Posterior vena cava (tissue), 2 donors: Measurements from ENCODE around the gene NEO1. TPM values are rescaled to one million over a fixed set of nuclear protein-coding genes. Genes with fewer than 3 reads are reported as not detected.

Experiments
- DNase-seq: peaks from one replicate; pipeline ENCODE4 v3.0.0-alpha.2; 2020; ENCODE audit warnings: low spot score
- intact Hi-C, 2 donors: fragments of 100-400 bp; cut with DNase I; formaldehyde crosslinking; loops; one replicate each; pipeline versions ENCODE4 v1.14.1 to v1.14.2; 2022 to 2023
- long read RNA-seq, 2 donors: library from polyadenylated mRNA; unstranded; transcript quantifications; one replicate each; pipeline ENCODE4 v2.0.0, GENCODE V29; 2020 to 2021
- total RNA-seq, 2 donors: library from RNA; stranded (reverse); fragmentation: NEBNext Ultra II Directional; extraction: Animal tissue kit (Norgen Biotek cat#: 25700); gene quantifications; one replicate each; pipeline ENCODE4 v1.2.1, GENCODE V29; 2021
- donor health status: DM: yes; HTN: yes; CAD: no.
- donor health status: DM: yes; HTN: yes; CAD: no.

Gene NEO1, protein sequence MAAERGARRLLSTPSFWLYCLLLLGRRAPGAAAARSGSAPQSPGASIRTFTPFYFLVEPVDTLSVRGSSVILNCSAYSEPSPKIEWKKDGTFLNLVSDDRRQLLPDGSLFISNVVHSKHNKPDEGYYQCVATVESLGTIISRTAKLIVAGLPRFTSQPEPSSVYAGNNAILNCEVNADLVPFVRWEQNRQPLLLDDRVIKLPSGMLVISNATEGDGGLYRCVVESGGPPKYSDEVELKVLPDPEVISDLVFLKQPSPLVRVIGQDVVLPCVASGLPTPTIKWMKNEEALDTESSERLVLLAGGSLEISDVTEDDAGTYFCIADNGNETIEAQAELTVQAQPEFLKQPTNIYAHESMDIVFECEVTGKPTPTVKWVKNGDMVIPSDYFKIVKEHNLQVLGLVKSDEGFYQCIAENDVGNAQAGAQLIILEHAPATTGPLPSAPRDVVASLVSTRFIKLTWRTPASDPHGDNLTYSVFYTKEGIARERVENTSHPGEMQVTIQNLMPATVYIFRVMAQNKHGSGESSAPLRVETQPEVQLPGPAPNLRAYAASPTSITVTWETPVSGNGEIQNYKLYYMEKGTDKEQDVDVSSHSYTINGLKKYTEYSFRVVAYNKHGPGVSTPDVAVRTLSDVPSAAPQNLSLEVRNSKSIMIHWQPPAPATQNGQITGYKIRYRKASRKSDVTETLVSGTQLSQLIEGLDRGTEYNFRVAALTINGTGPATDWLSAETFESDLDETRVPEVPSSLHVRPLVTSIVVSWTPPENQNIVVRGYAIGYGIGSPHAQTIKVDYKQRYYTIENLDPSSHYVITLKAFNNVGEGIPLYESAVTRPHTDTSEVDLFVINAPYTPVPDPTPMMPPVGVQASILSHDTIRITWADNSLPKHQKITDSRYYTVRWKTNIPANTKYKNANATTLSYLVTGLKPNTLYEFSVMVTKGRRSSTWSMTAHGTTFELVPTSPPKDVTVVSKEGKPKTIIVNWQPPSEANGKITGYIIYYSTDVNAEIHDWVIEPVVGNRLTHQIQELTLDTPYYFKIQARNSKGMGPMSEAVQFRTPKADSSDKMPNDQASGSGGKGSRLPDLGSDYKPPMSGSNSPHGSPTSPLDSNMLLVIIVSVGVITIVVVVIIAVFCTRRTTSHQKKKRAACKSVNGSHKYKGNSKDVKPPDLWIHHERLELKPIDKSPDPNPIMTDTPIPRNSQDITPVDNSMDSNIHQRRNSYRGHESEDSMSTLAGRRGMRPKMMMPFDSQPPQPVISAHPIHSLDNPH (N-terminal part only)
- total RNA-seq = 10 to 100 TPM; 24.5 to 28.7 TPM
- long read RNA-seq, donor 1, partial matches to known transcripts = 1 of 4 reads
- long read RNA-seq, donor 1, other reads (novel, unspliced or antisense) = 3 of 4 reads
- long read RNA-seq, donor 2, partial matches to known transcripts = 3 of 7 reads
- long read RNA-seq, donor 2, other reads (novel, unspliced or antisense) = 4 of 7 reads

- intact Hi-C loops = loop anchor here in 1 of 2 donors (10.0 kb wide), 1 partner anchor 247 kb away; no protein-coding TSS in a partner anchor
- peak; percentile 91 for DNase-seq
Observed at GRCh38 chr15:73051807-73052652, at the start of gene NEO1. Gene NEO1 (plus strand): TSS chr15:73052463. CDS start chr15:73052676, 213 bp downstream.

DNA sequence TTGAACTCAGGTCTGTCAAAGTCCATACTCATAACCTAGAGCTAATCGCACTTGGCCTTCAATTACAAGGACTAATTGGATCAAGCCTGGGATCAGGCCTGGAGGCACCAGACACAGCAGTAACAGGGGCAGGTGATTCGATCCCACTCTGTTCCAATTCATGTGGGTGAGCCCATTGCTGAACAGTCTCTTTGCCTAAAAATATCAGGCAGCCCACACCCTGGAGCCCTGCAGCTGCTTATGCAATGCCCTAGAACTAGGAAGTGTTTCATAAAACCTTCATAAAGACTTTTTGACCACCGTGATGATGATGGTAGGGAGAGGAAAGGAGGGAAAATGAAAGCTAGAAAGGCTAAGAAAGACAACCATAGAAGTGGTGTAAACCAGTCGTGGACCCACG lies 47.8 kb upstream of the NEO1 start:
- no peak for DNase-seq
- intact Hi-C loops = loop anchor here in 1 of 2 donors (1.0 kb wide), 1 partner anchor 41 kb away; no protein-coding TSS in a partner anchor

DNA sequence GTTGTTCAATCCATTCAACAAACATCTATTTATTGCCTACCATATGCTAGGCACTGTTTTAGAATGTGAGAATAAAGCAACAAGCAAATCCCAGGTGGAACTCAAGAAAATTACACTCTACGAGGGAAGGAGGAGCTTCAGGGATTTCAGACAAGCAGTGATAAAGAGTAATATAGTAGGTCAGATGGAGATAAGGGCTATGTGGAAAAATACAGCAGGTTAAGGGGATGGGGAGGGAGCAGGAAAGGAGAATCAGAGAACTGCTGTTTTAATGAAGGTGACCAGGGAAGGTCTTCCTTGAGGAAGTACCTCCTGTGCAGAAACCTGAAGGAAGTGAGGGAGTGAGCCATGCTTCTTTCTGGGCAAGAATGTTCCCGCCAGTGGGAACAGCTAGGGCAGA lies 47.2 kb upstream of the NEO1 start:
- no peak for DNase-seq
- intact Hi-C loops = no loop called here

DNA sequence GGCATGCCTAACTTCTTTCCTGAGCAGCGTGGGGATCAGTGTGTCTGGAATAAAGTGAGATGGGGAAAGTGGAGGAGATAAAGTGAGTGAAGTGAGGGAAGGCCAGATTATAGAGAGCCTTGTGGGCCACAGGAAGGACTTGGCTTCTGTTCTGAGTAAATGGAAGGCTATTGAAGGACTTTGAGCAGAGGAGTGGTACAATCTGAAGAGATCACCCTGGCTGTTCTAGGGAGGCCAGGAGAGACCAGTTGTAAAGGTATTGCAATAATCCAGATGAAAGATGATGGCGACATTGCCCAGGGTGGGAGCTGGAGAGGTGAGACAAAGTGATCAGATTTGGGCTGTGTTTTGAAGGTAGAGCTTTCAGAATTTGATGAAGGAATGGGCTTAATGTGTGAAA lies 46.8 kb upstream of the NEO1 start:
- DNase-seq = no peak
- intact Hi-C loops = no loop called here

GRCh38 chr15:73006523-73006922 lies 45.7 kb upstream of the NEO1 start:
- intact Hi-C loops = no loop called here
- DNase-seq = no peak

DNA sequence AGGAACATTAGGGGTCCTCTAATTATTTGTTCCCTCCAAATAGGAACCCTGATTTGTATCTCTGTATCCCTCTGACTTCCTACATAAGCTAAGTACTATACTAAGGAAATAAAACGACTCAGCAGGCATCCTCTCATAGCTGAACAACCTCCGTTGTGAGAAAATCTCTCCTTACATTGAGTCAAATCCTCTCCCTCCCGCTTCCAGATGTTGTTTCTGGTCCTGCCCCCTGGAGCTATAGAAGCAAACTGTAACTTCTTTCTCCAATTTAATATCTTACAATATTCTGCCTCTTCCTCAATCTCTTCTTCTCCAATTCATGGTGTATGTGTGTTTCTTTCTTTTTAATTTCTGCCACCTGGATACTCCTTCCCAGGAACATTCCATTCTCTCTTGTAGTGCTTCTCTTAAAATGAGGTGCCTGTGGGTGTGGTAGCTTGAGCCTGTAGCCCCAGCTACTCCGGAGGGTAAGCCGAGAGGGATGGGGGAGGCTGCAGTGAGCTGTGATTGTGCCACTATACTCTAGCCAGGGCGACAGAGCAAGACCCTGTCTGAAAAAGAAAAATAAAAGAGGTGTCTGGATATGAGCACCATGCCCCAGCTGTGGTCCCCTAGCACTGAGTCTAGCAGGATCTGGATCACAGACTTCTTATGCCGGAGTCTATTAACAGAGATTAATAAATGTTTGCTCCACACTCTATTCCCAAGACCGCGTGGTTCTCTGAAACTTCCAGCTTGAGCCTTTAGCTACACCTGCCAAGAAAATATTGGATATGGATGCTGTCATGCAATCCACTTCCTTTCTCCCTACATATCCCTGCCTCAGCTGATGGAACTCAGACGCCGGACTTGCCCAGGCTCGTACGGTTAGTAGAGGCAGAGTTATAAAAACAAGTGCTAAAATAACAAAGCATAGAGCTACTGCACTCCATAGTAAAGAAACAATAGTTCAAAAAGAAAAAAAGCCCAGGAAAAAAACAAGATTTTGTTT lies 42.9 kb upstream of the NEO1 start:
- intact Hi-C loops = no loop called here
- no peak for DNase-seq

DNA sequence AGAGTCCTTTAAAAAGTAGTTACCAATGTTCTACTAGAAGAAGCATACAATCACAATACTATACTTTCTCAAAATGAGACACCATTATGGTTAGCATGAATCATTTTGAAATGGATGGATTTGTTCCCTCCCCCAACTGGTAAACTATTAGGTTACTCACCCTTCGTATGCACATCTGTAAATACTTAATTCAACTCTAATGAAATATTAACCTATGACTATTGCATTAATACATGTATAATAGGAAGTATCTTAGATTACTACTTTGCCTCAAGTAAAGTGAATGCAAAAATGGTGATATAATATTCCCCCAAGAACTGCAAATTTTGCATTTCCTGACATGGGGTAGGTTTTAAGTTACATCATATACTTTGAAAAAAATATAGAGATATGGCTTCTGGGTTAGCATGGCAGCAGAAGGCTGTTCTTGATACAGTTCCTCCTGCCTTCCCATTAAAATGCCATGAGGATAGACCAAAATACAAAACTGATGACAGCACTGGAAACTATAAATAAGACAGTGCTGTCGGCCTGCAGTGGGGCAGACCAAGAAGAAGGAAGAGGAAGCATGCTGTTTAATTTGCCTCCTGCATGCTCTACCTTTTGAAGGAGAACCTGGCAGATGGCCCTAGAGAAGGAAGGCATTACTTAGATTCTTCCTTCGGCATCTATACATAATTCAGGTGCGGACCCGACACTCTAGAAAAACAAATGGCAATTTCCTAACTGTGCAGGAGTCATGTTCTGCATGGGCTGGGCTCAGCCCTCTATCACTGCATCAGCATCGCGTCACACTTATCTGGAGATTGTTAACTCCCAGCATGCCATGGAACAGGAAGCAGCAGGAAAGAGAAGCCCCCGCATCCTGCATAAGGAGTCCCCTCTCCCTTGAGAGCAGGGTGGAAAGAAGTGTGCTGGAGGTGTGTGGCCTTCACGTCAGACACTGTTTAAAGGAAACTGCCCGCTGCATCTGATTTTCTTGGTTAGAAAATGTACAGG lies 41.8 kb upstream of the NEO1 start:
- intact Hi-C loops = no loop called here
- DNase-seq = no peak

GRCh38 chr15:73014904-73015303 lies 37.4 kb upstream of the NEO1 start:
- no peak for DNase-seq
- intact Hi-C loops = no loop called here

DNA sequence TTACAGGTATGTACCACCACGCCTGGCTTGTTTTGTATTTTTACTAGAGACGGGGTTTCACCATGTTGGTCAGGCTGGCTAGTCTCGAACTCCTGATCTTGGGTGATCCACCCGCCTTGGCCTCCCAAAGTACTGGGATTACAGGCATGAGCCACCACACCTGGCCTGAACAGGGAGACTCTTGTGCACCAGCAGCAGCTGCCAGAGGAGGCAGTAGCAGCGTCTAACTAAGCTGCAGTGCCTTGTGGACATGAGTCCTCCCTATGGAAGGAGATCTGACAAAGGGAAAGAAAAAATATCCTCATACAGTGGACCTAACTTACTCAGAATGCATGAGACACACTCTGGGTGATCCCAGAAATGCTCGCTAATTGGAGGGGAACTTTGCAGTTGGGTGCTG lies 36.8 kb upstream of the NEO1 start:
- no peak for DNase-seq
- intact Hi-C loops = no loop called here

GRCh38 chr15:73017987-73018386 lies 34.3 kb upstream of the NEO1 start:
- DNase-seq = no peak
- intact Hi-C loops = no loop called here

DNA sequence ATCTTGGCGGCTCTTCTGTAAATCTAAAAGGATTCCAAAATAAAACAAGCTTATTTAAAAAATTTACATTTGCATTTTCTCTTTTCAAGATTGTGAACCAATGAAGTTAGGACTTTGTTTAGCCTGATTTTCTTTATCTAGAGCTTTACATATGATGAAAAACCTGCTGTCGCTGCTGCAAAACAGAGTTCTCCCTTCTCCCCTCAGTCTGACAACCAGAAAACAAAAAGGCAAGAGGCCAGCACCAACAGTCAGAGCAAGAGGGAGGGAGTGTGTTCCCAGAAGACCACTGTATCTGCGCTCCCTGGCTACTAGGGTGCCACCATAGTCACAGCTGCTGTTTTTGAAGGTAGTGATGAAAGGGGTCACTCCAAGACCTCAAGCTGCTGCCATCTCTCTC lies 33.1 kb upstream of the NEO1 start:
- DNase-seq = no peak
- intact Hi-C loops = no loop called here

- no peak for DNase-seq
- intact Hi-C loops = loop anchor here in 1 of 2 donors (2.0 kb wide), 1 partner anchor 169 kb away; no protein-coding TSS in a partner anchor
Observed at GRCh38 chr15:73019601-73020146, 32.6 kb upstream of the NEO1 start.

DNA sequence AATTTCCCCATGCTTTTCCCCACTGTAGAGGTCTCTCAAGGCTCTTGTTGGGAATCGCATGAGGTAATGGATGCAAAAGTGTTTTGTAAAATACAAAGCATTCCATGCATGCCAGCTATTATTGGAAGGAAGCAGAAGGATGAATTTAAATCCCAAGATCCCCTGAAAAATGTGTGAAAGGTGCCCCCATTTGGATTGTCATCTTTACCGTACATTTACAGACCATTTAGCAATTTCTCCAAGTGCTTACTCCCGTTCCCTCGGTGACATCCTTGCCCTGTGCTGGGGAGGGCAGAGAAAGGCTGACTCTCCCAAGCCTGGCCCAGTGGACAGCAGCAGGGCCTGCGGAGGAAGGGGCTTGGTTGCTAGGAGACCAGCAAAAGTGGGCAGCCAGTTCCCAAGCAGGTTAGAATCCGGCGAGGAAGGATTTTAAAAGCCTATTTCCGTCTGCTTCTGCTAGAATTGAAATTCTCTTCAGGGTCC lies 31.1 kb upstream of the NEO1 start:
- intact Hi-C loops = loop anchor here in 1 of 2 donors (2.0 kb wide), 1 partner anchor 168 kb away; no protein-coding TSS in a partner anchor

DNA sequence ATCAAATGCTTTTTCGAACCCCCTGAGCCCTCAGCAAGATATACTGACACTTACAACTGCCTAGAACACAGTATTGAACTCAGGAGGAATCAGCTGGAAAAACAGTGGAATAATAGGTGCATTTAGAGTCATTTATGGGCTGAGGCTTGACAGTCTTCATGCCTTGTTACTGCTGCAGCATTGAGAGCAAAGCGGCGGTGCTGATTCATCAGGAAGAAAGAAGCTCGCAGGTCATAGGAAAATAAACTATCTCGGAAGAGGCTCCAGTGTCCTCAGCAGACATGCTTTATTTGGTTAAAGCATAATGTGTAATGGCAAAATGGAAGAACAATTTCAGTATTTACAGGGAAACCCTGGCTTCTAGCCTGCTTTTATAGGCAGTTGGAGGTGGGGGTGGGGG lies 30.1 kb upstream of the NEO1 start:
- intact Hi-C loops = no loop called here
- no peak for DNase-seq

More for the DNA sequence above, 31.1 kb upstream of the NEO1 start:
- DNase-seq = no peak

- no peak for DNase-seq
- intact Hi-C loops = no loop called here
Observed at GRCh38 chr15:73023071-73023470, 29.2 kb upstream of the NEO1 start.
